Activated gamma-delta T cell treated with Interleukin-2 at 50 U/mL for 16 hours (primary cell): Measurements from ENCODE around the gene R3HDML.
"Not testable (repeated sequence)": the region's sequence is repeated elsewhere in the genome, so short reads cannot be mapped to it uniquely, and the experiment has no call there.

ENCODE experiments used
- DNase-seq: peaks from one replicate; pipeline ENCODE4 v3.0.0-alpha.2; 2020

Gene R3HDML

DNA sequence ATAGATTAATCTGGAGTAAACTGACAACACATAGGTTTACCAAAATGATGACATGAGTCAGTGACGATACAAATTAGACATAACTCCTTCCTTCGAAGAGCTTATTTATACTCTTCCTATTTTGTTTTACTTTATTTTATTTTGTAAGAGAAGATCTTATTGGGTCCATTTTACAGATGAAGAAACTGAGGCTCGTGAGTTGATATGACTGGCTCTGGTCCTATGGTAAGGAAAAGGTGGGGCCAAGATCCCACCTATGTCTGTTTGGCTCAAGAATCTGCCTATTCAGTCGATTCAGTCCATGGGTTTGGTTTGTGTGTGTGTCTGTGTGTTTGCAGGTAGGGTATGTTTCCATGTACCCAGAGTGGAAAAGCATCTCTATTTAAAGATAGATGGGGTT is 8.4 kb upstream of the R3HDML start:
- DNase-seq, result no peak

DNA sequence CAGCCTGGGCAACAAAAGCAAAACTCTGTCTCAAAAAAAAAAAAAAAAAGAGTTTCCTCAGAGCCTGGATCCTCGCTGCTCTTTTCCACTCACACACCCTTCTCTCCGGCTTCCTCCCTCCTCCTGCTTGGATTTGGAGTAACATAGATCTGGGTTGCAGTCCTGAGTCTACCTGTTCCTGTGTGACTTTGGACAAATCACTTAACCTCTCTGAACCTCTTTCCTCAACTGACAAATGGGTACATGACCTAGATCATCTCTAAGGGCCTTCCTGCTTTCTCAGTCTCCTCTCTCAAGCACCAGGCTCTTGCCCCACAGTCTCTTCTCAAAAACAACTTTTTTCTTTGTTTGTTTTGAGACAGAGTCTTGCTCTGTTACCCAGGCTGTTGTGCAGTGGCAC is 5.6 kb upstream of the R3HDML start:
- no peak for DNase-seq

- DNase-seq, result no peak
Observed at GRCh38 chr20:44334306-44334705, 2.5 kb upstream of the R3HDML start.

GRCh38 chr20:44334709-44335108 is 2.1 kb upstream of the R3HDML start:
- DNase-seq, result no peak

- no peak for DNase-seq
Observed at GRCh38 chr20:44335675-44336074, 1.2 kb upstream of the R3HDML start.

DNA sequence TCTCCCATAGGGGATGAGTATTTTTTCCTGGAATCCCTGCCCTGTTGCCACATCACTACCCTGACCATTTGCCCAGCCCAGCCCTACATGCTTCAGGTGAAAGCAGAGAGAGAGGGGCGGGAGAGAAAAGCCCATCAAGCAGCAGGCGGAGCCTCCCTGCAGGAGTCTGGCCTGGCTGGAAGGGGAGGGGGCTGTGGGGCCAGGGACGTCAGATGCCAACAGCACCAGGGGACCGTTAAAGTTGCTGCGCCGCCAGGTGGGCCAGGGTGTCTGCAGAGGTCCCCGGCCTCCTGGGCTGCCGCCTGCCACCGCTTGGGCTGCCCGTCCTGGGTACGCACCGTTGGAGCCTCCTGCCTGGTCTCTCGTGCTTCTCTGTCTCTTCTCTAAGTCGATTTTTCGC is 757 bp upstream of the R3HDML start:
- no peak for DNase-seq

- no peak for DNase-seq
Observed at GRCh38 chr20:44342248-44342647, 5.4 kb downstream of the R3HDML start.

- DNase-seq, result no peak
Observed at GRCh38 chr20:44343162-44343675, 6.4 kb downstream of the R3HDML start.

DNA sequence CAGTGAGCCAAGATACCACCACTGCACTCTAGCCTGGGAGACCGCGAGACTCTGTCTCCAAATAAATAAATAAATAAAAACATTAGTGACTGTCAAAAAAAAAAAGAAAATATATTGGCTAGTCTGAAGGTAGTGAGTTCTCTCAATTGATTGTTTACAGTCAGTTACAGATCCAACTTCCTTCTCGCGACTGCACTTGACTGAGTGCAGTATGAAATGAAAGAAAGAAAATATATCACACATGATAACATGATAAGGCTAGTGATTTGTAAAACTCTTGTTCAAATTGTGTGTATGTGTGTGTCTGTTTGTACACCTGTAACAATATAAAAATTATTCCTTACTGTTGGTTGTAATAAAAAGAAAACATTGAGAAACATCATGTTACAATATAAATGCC is 7.9 kb downstream of the R3HDML start:
- DNase-seq, result no peak

- DNase-seq, result no peak
Observed at GRCh38 chr20:44345147-44345546, 8.3 kb downstream of the R3HDML start.

DNA sequence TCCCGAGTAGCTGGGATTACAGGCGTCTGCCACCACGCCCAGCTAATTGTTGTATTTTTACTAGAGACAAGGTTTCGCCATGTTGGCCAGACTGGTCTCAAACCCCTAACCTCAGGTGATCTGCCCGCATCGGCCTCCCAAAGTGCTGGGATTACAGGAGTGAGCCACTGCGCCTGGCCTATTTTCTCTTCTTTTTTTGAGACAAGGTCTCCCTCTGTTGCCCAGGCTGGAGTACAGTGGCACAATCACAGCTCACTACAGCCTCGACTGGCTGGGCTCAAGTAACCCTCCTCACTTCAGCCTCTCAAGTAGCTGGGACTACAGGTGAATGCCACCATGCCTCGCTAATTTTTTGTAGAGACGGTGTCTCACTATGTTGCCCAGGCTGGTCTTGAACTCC is 9.1 kb downstream of the R3HDML start:
- DNase-seq, result not testable (repeated sequence)

- no peak for DNase-seq
Observed at GRCh38 chr20:44348168-44348659, 11.4 kb downstream of the R3HDML start.

DNA sequence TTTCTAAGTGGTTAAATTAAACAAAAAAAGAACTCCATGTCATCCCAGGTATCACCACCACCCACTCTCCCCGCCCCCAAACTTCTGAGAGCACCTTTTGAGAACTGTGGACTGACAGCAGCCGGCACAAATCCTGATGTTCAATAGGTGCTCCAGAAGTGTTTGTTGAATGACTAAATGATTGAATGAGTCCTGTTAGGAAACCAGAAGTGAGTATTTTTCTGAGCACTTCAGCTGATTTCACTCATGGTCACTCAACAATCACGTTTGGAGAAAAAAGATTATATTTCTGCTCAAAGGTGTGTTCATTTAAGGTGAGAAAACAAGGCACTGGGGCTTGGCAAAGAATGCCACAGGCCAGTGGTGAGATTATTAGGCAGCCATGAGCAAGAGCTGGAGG is 12.5 kb downstream of the R3HDML start:
- no peak for DNase-seq

GRCh38 chr20:44350567-44350966 is 13.7 kb downstream of the R3HDML start:
- no peak for DNase-seq

- no peak for DNase-seq
Observed at GRCh38 chr20:44354979-44355497, 18.2 kb downstream of the R3HDML start.

- DNase-seq, result no peak
Observed at GRCh38 chr20:44355498-44356352, 18.9 kb downstream of the R3HDML start, which contains the start of gene HNF4A. Gene HNF4A, plus strand, starts transcription at chr20:44355699. Its CDS starts 106 bp downstream, at chr20:44355805.

GRCh38 chr20:44356353-44356723 is 19.5 kb downstream of the R3HDML start:
- no peak for DNase-seq

DNA sequence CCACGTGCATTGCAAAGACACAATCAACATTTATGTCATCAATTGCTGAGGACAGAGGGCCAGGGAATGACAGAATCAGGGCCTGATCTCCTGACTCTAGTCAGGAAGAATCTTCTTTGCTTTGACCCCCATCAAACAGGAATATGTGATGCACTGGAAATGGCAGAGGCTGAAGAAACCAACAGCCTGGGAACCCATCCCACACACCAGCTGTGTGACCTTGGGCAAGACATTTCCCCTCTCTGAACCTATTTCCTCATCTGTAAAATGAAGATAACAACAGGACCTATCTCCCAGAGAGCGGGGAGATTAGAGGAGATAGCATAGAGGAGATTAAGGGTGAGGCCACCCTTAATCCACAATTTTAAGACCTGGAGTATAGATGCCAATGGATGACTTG is 20.2 kb downstream of the R3HDML start:
- no peak for DNase-seq

DNA sequence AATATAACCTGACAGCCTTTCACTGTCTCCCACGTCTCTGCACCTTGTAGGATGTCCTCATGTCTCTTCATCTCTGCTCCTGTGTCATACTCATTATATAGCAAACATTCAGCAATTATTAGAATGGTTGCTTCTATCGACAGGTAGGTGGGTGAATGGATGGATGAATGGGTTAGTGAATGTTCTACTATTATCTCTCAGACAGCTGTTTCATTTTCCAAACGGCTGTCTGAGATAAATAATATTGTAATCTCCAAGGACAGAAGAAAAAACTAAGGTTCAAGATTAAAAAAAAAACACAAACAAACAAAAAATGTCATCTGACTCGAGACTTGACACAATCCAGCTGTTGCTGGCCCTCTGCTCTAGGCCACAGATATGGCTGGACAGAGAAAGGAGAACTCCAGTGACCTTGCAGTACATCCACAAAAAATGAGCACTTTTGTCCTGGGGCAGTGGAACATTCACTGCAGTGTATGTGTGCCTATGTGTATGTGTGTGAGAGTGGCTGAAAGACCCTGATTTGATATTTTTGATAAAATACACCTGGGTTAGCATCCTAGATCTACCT is 20.8 kb downstream of the R3HDML start:
- no peak for DNase-seq

- DNase-seq, result no peak
Observed at GRCh38 chr20:44358776-44359175, 21.9 kb downstream of the R3HDML start.

- no peak for DNase-seq
Observed at GRCh38 chr20:44360221-44360620, 23.4 kb downstream of the R3HDML start.

- DNase-seq, result no peak
Observed at GRCh38 chr20:44361021-44361420, 24.2 kb downstream of the R3HDML start.

- DNase-seq, result no peak
Observed at GRCh38 chr20:44362466-44362940, 25.7 kb downstream of the R3HDML start.

DNA sequence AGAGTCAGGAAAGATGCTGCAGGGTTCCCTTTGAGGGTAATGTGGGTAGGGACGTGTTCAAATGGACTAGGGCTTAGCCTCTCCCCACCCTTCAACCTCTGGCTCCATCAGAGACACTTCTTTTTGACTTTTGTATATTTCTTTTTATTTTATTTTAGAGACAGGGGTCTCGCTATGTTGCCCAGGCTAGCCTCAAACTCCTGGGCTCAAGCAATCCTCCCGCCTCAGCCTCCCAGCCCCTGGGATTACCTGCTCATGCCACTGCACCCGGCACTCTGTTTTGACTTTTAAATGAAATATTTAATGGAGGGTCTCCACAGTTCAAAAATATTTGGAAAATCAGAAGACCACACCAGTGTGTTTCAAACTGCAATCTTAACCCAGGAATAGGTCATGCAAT is 27.2 kb downstream of the R3HDML start:
- no peak for DNase-seq
